Aortic smooth muscle cell (primary cell): ENCODE measurements around the gene FGR. TPM values are rescaled to one million over a fixed set of nuclear protein-coding genes. Genes with fewer than 3 reads are reported as not detected.

Source experiments
- total RNA-seq: library from RNA; depleted of rRNA; stranded (reverse); fragments of >200 nt; gene quantifications from 2 replicates; pipeline ENCODE4 v1.2.3, GENCODE V29; 2014

The FGR gene
- total RNA-seq, result not detected in 2 replicates

DNA sequence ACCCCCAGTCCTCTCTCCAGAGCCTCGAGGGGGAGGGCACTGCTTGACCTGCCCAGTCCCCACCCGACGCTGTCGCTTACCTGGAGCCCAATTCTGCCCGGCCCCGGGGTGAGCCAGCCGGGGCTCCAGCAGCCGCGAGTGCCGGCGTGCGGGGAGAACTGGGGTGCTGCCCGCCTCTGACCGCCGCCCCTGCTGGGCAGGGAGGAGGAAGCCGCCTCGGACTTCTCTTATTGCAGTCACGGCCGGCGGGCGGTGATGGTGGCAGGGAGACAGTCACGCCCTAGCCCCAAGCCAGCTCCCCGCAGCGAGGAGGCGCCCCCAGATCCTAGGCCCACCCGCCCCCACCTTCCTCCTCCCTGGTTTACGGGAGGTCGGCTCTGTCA, at the start of gene FGR:
Gene FGR (minus strand): TSS at position 201 of the 383 bp plus-strand sequence. CDS start 11,269 bp downstream, outside the sequence.

GRCh38 chr1:27671964-27672749, 37.2 kb upstream of the FGR start, which contains the start of gene IFI6:
TSS of gene IFI6 (minus strand) at chr1:27672192. CDS start at chr1:27669314, 2,878 bp downstream.

DNA sequence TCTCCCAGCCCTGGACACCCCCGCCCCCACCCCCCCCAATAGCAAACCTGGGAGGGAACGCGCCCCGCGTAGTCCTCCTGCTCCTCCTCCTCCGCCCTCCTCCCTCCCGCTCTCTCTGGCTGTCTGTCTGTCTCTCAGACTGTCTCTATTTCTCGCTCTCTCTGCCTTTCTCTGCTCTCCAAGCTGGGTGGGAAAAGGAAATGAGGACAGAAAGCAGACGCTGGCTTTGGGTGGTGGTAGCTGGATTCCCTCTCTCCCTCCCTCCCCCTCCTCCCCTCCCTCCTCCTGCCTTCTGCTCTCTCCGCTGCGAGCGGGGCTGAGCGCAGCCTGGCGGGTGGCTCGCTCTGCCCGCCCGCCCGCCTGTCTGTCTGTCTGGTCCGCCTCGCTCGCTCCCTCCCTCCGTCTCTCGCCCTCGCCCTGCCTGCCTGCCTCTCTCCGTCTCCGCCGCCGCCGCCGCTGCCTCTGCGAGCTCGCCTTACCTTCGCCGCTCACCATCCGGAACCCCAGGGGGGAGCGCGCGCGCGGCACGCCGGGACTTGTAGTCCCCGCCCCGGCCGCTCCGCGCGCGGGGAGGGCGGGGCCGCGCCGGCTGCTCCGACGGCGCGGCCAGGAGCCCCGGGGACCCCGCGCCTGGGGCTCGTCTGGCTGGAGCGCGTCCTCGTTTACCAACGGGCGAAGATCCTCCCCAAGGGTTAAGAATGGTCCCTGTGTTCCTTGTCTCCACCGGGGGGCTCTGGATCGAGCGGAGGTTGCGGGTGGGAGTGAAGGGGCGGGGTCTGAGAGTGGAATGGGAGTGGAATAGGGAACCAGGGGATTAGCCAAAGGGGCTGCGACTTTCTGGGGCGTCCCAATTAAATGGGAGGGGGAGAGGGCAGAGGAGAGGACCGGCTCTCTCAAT, 31.1 kb downstream of the FGR start, which contains the start of gene AHDC1:
Gene AHDC1 (minus strand): TSS at position 464 of the 898 bp plus-strand sequence. CDS start 52,029 bp downstream, outside the sequence.

Other genes with a start within 250 kb of the FGR start
- 0.19 and 0.53 TPM in 2 replicates for gene GPR3, start 242.6 kb downstream of the FGR start, total RNA-seq
- gene WASF2, start 145.0 kb downstream of the FGR start, total RNA-seq, result 20.3 and 33.6 TPM in 2 replicates
- gene AHDC1, start 31.0 kb downstream of the FGR start, total RNA-seq, result 7.5 and 10.0 TPM in 2 replicates
- gene IFI6, start 37.0 kb upstream of the FGR start, total RNA-seq, result 36.3 and 55.6 TPM in 2 replicates
- gene FAM76A, start 90.8 kb upstream of the FGR start, total RNA-seq, result 17.6 and 25.6 TPM in 2 replicates
- gene STX12, start 138.0 kb upstream of the FGR start, total RNA-seq, result 58.7 and 65.2 TPM in 2 replicates
- gene PPP1R8, start 195.6 kb upstream of the FGR start, total RNA-seq, result 40.7 and 46.9 TPM in 2 replicates
- gene THEMIS2, start 237.4 kb upstream of the FGR start, total RNA-seq, result 2.9 and 3.3 TPM in 2 replicates